ENCODE results near the gene DTL. TPM values are rescaled to one million over a fixed set of nuclear protein-coding genes. Genes with fewer than 3 reads are reported as not detected.

DTL gene
- total RNA-seq, 3 donors from 2014 or later (not counting 1 experiment from before 2014, with no cell fraction given): 1.1 to 4.0 (median 3.3) TPM

DNA sequence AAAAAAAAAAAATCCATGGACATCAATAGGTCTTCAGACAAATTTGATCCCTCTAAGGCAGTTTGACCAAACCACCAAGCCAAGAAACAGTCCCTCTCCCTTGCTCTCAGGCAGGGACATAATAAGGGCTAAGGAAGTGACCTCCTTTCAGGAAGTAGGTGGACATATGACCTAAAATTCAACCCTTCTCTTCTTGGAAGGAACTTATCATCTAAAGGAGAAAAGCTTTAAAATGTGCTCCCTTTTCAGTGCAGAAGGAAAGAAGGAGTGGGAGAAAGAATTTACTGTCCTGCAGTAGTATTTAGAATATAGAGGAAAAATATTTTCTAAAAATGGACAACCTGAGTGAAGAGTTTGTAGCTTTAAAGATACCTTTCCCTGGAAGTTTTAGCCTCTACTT, 118.1 kb downstream of the DTL start:
- Histone ChIP-seq H3K4me1 (ENCODE audit: control insufficient read depth, insufficient read depth, low read length) (peaks cover 3% of the 10 kb centered on the region), H3K27ac (ENCODE audit: low read length) (no peak overlapping the region), H3K27me3 (ENCODE audit: control insufficient read depth, insufficient read depth, low read length) (no peaks in the 10 kb centered on the region), H3K4me3 (ENCODE audit: low read length) (no peak overlapping the region), H3K36me3 (ENCODE audit: control insufficient read depth, insufficient read depth, low read length) (no peaks in the 10 kb centered on the region), H3K9me3 (ENCODE audit: control insufficient read depth, insufficient read depth, low read length) (no peaks in the 10 kb centered on the region)
- DNase-seq (no peak), ATAC-seq (no peak)
- Mint-ChIP-seq H3K36me3 (no peaks in the 10 kb centered on the region), H3K27ac (no peak overlapping the region), H3K9me3 (no peaks in the 10 kb centered on the region), H3K4me1 (peaks cover under 1 to 6% of the 10 kb centered on the region in 2 donors), H3K27me3 (ENCODE audit: low read depth in 2 of 2) (no peaks in the 10 kb centered on the region), H3K4me3 (no peak overlapping the region)
- TF ChIP-seq, protein P1, sequence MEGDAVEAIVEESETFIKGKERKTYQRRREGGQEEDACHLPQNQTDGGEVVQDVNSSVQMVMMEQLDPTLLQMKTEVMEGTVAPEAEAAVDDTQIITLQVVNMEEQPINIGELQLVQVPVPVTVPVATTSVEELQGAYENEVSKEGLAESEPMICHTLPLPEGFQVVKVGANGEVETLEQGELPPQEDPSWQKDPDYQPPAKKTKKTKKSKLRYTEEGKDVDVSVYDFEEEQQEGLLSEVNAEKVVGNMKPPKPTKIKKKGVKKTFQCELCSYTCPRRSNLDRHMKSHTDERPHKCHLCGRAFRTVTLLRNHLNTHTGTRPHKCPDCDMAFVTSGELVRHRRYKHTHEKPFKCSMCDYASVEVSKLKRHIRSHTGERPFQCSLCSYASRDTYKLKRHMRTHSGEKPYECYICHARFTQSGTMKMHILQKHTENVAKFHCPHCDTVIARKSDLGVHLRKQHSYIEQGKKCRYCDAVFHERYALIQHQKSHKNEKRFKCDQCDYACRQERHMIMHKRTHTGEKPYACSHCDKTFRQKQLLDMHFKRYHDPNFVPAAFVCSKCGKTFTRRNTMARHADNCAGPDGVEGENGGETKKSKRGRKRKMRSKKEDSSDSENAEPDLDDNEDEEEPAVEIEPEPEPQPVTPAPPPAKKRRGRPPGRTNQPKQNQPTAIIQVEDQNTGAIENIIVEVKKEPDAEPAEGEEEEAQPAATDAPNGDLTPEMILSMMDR (IDR thresholded peaks at IDR 0.05): no peak
- intact Hi-C loops (cut with micrococcal nuclease): no loop called here

Other genes starting within 250 kb of the DTL start
- 10 to 100 TPM; 58.6 to 76.3 (median 71.5) TPM for gene LPGAT1, start 205.0 kb upstream of the DTL start, total RNA-seq
- 10 to 100 TPM in 2 of 3 donors, 1 to 10 TPM in 1; 10.0 to 20.3 (median 11.0) TPM for gene INTS7, start 191 bp upstream of the DTL start, total RNA-seq
- 10 to 100 TPM; 74.0 to 99.8 (median 86.4) TPM for gene PPP2R5A, start 249.7 kb downstream of the DTL start, total RNA-seq